ENCODE measurements around the gene KDM1B.

DNA sequence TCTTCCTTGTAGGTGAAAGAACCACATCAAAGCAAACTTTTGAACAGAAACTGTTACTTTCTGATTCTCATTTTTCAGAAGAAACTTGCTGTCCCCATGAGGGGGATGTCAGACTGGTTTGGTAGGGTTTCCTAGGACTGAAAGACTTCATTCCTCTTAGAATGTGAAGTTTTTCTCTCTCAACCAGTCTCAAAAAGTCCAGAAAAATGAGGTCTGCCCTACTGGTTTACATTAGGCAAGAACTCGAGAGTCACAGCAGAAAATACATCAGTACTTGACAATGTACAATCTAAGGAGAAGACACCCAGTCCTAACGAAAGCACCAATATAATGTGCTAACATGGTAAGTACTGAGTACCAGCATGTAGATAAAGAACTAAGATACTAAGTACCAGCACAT, 20.1 kb upstream of the KDM1B start:
- TF ChIP-seq, protein P1, sequence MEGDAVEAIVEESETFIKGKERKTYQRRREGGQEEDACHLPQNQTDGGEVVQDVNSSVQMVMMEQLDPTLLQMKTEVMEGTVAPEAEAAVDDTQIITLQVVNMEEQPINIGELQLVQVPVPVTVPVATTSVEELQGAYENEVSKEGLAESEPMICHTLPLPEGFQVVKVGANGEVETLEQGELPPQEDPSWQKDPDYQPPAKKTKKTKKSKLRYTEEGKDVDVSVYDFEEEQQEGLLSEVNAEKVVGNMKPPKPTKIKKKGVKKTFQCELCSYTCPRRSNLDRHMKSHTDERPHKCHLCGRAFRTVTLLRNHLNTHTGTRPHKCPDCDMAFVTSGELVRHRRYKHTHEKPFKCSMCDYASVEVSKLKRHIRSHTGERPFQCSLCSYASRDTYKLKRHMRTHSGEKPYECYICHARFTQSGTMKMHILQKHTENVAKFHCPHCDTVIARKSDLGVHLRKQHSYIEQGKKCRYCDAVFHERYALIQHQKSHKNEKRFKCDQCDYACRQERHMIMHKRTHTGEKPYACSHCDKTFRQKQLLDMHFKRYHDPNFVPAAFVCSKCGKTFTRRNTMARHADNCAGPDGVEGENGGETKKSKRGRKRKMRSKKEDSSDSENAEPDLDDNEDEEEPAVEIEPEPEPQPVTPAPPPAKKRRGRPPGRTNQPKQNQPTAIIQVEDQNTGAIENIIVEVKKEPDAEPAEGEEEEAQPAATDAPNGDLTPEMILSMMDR (IDR thresholded peaks at IDR 0.05), result no peak
- TF ChIP-seq POLR2A (IDR thresholded peaks at IDR 0.05), result no peak

Data from thyroid gland (tissue), 4 donors.